Smooth muscle cell (in vitro differentiated cells): Measurements from ENCODE around the gene PRC1. TPM values are rescaled to one million over a fixed set of nuclear protein-coding genes. Genes with fewer than 3 reads are reported as not detected.

ENCODE experiments used
- DNase-seq: peaks from one replicate; lab custom pipeline; 2025; ENCODE audit not compliant: unreplicated experiment; lab: John Stamatoyannopoulos, UW
- H2AFZ ChIP-seq: fragments of 200-600 bp; sonication (generic); 2 replicates; pipeline ENCODE4 v1.6.0; 2016; ENCODE audit warnings: antibody characterized with exemption, low read depth, mild to moderate bottlenecking
- H3F3A ChIP-seq: fragments of 200-600 bp; sonication (generic); 2 replicates; pipeline ENCODE4 v1.6.0; 2017; ENCODE audit warnings: antibody characterized with exemption, low read depth
- H3K27ac ChIP-seq: fragments of 200-600 bp; sonication (generic); 2 replicates; pipeline ENCODE4 v1.5.1; 2016; ENCODE audit warnings: low read depth, mild to moderate bottlenecking
- H3K27me3 ChIP-seq: fragments of 200-600 bp; sonication (generic); 2 replicates; pipeline ENCODE4 v1.6.1; 2016; ENCODE audit warnings: low read depth, mild to moderate bottlenecking
- H3K36me3 ChIP-seq: fragments of 200-600 bp; sonication (generic); 2 replicates; pipeline ENCODE4 v1.5.1; 2016; ENCODE audit warnings: low read depth
- H3K4me1 ChIP-seq: fragments of 200-600 bp; sonication (generic); 2 replicates; pipeline ENCODE4 v1.5.1; 2016; ENCODE audit warnings: low read depth
- H3K4me2 ChIP-seq: fragments of 200-600 bp; sonication (generic); 2 replicates; pipeline ENCODE4 v1.6.0; 2016; ENCODE audit warnings: mild to moderate bottlenecking
- H3K4me3 ChIP-seq: fragments of 200-600 bp; sonication (generic); 2 replicates; pipeline ENCODE4 v1.5.1; 2016; ENCODE audit warnings: mild to moderate bottlenecking
- H3K79me2 ChIP-seq: fragments of 200-600 bp; sonication (generic); 2 replicates; pipeline ENCODE4 v1.6.0; 2016; ENCODE audit warnings: low read depth, mild to moderate bottlenecking
- H3K9ac ChIP-seq: fragments of 200-600 bp; sonication (generic); 2 replicates; pipeline ENCODE4 v1.6.0; 2016; ENCODE audit warnings: low read depth
- H3K9me3 ChIP-seq: fragments of 200-600 bp; sonication (generic); replicated peaks from 2 replicates; pipeline ENCODE4 v1.5.1; 2016; ENCODE audit warnings: low read depth
- H4K20me1 ChIP-seq: fragments of 200-600 bp; sonication (generic); 2 replicates; pipeline ENCODE4 v1.6.0; 2016; ENCODE audit warnings: low read depth
- WGBS: methylation state at CpG from one replicate; pipeline ENCODE4 v1.1.7; 2016; ENCODE audit warnings: low lambda C conversion rate; 5-methylcytosine and 5-hydroxymethylcytosine counted together
- polyA plus RNA-seq: library from polyadenylated mRNA; unstranded; fragments of >200 nt; fragmentation: Nextera tagmentation; extraction: Ambion mirVana; gene quantifications from 2 replicates; pipeline ENCODE4 v1.2.1, GENCODE V29; 2016
- total RNA-seq: library from RNA; depleted of rRNA; stranded (reverse); fragments of >200 nt; gene quantifications from 2 replicates; pipeline ENCODE4 v1.2.3, GENCODE V29; 2014
- TF ChIP-seq, protein P1 (sequence below): fragments of 200-600 bp; sonication (generic); IDR thresholded peaks from 2 replicates; pipeline ENCODE4 v1.5.1; 2017; ENCODE audit warnings: borderline replicate concordance, mild to moderate bottlenecking, antibody characterized with exemption; ENCODE audit not compliant: insufficient read depth, poor library complexity, severe bottlenecking

The PRC1 gene
- total and polyA plus RNA-seq, 2 experiments from 2014 or later, result 20.4 to 32.3 TPM

DNA sequence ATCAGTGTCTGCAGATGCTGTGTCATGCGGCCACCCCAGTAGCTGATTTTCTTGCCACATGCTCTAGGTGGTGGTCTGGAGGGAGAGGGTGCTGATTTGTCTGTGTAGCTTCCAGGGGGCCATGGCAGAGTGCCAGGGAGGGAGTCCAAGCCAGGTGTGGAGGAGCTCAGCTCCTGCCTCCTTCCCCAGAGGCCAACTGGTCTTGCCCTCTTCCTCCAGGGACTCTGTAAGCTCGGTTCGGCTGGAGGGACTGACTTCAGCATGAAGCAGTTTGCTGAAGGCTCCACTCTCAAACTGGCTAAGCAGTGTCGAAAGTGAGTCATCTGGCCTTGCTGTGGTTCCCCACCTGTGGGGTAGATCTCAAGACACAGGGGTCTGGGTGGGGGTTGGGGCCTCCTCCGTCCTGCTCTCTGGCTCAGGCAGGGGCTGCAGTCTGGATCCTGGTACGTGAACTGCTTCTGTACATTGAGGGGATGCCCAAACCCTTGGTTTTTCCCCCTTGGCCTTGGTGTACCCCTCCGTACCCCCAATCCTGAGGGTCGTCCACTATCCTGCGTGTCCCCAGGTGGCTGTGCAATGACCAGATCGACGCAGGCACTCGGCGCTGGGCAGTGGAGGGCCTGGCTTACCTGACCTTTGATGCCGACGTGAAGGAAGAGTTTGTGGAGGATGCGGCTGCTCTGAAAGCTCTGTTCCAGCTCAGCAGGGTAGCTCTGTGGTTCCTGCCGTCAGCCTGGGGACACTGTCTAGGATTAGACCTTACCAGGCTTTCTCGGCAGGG lies 46.6 kb downstream of the PRC1 start:
- WGBS, result 90% methylated on average over 18 of the region's 18 CpGs
- TF ChIP-seq, protein P1, sequence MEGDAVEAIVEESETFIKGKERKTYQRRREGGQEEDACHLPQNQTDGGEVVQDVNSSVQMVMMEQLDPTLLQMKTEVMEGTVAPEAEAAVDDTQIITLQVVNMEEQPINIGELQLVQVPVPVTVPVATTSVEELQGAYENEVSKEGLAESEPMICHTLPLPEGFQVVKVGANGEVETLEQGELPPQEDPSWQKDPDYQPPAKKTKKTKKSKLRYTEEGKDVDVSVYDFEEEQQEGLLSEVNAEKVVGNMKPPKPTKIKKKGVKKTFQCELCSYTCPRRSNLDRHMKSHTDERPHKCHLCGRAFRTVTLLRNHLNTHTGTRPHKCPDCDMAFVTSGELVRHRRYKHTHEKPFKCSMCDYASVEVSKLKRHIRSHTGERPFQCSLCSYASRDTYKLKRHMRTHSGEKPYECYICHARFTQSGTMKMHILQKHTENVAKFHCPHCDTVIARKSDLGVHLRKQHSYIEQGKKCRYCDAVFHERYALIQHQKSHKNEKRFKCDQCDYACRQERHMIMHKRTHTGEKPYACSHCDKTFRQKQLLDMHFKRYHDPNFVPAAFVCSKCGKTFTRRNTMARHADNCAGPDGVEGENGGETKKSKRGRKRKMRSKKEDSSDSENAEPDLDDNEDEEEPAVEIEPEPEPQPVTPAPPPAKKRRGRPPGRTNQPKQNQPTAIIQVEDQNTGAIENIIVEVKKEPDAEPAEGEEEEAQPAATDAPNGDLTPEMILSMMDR, result no peak

DNA sequence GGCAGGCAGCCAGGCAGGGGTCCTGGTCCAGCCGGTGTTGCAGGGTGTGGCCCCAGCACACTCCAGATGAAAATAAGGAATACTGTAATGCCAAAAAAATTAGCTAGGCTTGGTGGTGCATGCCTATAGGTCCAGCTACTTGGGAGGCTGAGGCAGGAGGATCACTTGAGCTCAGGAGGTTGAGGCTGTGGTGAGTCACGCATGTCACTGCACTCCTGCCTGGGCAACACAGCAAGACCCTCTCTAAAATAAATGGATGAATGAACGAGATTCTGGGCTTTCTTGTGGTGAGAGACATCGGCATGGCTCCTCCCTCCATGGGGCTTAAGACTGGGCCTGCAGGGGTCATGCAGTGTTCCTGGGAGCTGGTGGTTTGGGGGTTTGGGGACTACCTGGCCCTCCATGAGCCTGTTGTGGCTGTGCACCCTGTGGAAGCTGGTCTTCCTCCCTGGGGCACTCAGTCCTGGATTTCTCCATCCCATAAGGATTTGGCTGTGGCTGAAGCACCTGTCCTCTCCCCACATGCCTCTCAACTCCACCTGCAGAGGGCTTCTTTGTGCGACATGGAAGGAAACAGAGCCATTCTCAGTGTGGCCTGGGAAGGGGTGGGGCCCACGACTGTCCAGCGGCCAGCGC lies 47.3 kb downstream of the PRC1 start:
- TF ChIP-seq, protein P1, result no peak
- 82% methylated on average over 8 of the region's 8 CpGs for WGBS
- Histone ChIP-seq H3K4me1 (no peaks in the 10 kb centered on the region), H3K27me3 (no peaks in the 10 kb centered on the region), H3F3A (no peaks in the 10 kb centered on the region), H3K9me3 (no peaks in the 10 kb centered on the region), H3K4me2 (no peak overlapping the region), H3K79me2 (no peaks in the 10 kb centered on the region), H3K4me3 (no peak overlapping the region), H3K9ac (no peak overlapping the region), H3K27ac (no peak overlapping the region), H3K36me3 (no peaks in the 10 kb centered on the region), H2AFZ (no peak overlapping the region), H4K20me1 (no peaks in the 10 kb centered on the region)
- DNase-seq, result no peak

More for the DNA sequence above, 46.6 kb downstream of the PRC1 start:
- Histone ChIP-seq H3K79me2 (no peaks in the 10 kb centered on the region), H3K27me3 (no peaks in the 10 kb centered on the region), H3K9ac (no peak overlapping the region), H3K4me3 (no peak overlapping the region), H3K27ac (no peak overlapping the region), H3K9me3 (no peaks in the 10 kb centered on the region), H3K36me3 (no peaks in the 10 kb centered on the region), H3F3A (no peaks in the 10 kb centered on the region), H4K20me1 (no peaks in the 10 kb centered on the region), H3K4me2 (no peak overlapping the region), H3K4me1 (no peaks in the 10 kb centered on the region), H2AFZ (no peak overlapping the region)
- no peak for DNase-seq

DNA sequence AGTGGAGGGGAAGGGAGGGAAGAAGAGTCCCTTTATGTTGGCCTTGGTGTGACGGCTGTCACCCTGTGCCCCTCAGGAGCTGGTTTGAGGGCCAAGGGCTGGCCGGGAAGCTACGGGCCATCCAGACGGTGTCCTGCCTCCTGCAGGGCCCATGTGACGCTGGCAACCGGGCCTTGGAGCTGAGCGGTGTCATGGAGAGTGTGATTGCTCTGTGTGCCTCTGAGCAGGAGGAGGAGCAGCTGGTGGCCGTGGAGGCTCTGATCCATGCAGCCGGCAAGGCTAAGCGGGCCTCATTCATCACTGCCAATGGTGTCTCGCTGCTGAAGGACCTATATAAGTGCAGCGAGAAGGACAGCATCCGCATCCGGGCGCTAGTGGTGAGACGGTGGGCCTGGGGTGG lies 47.8 kb downstream of the PRC1 start:
- Histone ChIP-seq H3K4me2 (no peak overlapping the region), H3K4me3 (no peak overlapping the region), H3K36me3 (no peaks in the 10 kb centered on the region), H3K27me3 (no peaks in the 10 kb centered on the region), H3K79me2 (no peaks in the 10 kb centered on the region), H3K4me1 (no peaks in the 10 kb centered on the region), H2AFZ (no peak overlapping the region), H3K27ac (no peak overlapping the region), H4K20me1 (no peaks in the 10 kb centered on the region), H3F3A (no peaks in the 10 kb centered on the region), H3K9me3 (no peaks in the 10 kb centered on the region), H3K9ac (no peak overlapping the region)
- TF ChIP-seq, protein P1, result no peak
- WGBS, result 98% methylated on average over 16 of the region's 16 CpGs
- DNase-seq, result no peak
